Measurements from ENCODE around the gene SH3BP5L.

GRCh38 chr1:248822148-248823032 is 3.3 kb downstream of the SH3BP5L start:
- TF ChIP-seq GATA2 (IDR thresholded peaks at IDR 0.05; ENCODE audit: low read depth, low read length) (no peak), GATA3 (IDR thresholded peaks at IDR 0.05; ENCODE audit: low read depth, low read length) (no peak)

Data from SH-SY5Y (cell line).